GM19395 (cell line): ENCODE data around the gene NCOA7.
"Not testable (repeated sequence)": the region's sequence is repeated elsewhere in the genome, so short reads cannot be mapped to it uniquely, and the experiment has no call there.

Source experiments
- ATAC-seq: cut with Tn5 transposase; IDR thresholded peaks from one replicate; pipeline ENCODE4 v1.9.1; 2021; ENCODE audit warnings: mild to moderate bottlenecking, moderate library complexity; ENCODE audit not compliant: unreplicated experiment

NCOA7 gene

DNA sequence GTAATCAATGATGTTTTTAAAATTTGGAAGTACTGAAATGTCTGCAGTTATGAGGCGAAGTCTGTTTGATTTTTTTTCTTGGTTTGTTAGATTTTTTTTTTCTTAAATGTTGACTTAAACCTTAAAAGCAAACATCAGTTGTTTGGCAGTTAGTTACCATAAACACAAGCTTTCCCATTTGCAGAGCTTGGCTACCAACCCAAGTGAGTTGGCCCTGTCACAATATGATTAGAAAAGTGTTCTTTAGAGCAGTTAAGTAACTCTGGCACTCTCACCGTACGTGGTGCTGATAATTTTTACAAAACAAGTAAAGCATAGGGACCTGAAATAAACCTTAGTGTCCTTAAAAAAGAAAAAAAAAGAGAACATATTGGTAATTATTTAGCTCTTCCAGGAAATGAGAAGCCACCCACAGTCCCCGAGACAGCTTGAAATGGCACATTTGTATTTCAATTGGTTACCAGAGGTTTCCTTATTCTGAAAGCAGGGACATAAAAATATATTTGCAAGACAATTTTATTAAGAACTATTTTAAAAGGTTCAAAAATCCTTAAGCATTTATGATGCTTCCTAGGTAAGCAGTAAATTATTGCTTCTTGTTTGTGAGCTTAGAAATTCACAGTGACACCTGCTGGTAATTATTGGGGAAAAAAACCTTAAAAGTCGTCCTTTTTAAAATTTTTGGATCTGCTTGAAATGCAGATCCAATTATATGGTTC, 37.4 kb upstream of the NCOA7 start:
- no peak for ATAC-seq

- no peak for ATAC-seq
Measured at GRCh38 chr6:125753937-125754259, 36.9 kb upstream of the NCOA7 start.

- ATAC-seq = no peak
Measured at GRCh38 chr6:125754566-125754965, 36.2 kb upstream of the NCOA7 start.

- no peak for ATAC-seq
Measured at GRCh38 chr6:125759184-125759902, 31.4 kb upstream of the NCOA7 start.

DNA sequence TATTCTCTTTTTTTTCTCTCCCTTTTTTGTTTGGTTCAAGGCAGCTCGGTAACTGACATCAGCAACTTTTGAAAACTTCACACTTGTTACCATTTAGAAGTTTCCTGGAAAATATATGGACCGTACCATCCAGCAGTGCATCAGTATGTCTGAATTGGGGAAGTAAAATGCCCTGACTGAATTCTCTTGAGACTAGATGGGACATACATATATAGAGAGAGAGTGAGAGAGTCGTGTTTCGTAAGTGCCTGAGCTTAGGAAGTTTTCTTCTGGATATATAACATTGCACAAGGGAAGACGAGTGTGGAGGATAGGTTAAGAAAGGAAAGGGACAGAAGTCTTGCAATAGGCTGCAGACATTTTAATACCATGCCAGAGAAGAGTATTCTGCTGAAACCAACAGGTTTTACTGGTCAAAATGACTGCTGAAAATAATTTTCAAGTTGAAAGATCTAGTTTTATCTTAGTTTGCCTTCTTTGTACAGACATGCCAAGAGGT, 30.8 kb upstream of the NCOA7 start:
- no peak for ATAC-seq

- ATAC-seq = no peak
Measured at GRCh38 chr6:125764121-125764671, 26.6 kb upstream of the NCOA7 start.

GRCh38 chr6:125765944-125766343, 24.8 kb upstream of the NCOA7 start:
- ATAC-seq = no peak

- ATAC-seq = no peak
Measured at GRCh38 chr6:125766641-125767040, 24.1 kb upstream of the NCOA7 start.

GRCh38 chr6:125769147-125769783, 21.5 kb upstream of the NCOA7 start:
- no peak for ATAC-seq

- no peak for ATAC-seq
Measured at GRCh38 chr6:125773387-125774341, 17.1 kb upstream of the NCOA7 start.

DNA sequence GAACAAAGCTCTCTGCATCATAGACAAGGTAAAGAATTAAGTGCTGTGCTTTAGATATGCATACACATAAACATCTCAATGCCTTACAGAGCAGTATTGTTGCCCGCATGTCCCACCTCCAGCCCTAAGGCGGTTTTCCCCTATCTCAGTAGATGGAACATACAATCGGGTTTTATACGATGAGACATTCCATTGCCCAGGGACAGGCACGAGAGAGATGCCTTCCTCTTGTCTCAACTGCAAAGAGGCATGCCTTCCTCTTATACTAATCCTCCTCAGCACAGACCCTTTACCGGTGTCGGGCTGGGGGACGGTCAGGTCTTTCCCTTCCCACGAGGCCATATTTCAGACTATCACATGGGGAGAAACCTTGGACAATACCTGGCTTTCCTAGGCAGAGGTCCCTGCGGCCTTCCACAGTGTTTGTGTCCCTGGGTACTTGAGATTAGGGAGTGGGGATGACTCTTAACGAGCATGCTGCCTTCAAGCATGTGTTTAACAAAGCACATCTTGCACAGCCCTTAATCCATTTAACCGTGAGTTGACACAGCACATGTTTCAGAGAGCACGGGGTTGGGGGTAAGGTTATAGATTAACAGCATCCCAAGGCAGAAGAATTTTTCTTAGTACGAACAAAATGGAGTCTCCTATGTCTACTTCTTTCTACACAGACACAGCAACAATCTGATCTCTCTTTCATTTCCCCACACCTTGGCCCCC, 14.5 kb upstream of the NCOA7 start:
- not testable (repeated sequence) for ATAC-seq

DNA sequence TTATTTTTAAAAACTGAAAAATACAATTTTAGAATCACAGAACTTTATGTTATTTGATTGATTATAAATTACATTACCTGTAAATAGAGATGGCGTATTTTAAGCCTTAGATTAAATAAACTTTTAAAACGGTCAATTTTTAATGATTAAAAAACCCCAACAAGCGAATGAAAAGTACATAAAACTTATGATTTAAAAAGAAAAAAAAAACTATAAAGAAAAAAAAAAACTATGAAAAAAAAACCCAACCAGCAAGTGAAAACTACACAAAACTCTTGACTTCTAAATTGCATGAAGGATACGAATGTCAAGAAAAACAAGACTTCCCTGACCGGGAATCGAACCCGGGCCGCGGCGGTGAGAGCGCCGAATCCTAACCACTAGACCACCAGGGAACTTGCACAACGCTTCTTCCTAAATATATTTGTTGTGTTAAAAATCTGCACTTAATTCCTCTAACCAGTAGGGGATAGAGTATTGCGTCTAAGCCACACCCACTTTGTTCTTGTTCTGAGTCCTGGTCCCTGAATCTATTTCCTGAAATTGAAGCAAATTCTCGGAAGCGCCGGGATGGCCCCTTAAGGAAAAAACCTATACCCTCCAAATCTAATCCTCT, 10.7 kb upstream of the NCOA7 start:
- peak; percentile 85 for ATAC-seq

DNA sequence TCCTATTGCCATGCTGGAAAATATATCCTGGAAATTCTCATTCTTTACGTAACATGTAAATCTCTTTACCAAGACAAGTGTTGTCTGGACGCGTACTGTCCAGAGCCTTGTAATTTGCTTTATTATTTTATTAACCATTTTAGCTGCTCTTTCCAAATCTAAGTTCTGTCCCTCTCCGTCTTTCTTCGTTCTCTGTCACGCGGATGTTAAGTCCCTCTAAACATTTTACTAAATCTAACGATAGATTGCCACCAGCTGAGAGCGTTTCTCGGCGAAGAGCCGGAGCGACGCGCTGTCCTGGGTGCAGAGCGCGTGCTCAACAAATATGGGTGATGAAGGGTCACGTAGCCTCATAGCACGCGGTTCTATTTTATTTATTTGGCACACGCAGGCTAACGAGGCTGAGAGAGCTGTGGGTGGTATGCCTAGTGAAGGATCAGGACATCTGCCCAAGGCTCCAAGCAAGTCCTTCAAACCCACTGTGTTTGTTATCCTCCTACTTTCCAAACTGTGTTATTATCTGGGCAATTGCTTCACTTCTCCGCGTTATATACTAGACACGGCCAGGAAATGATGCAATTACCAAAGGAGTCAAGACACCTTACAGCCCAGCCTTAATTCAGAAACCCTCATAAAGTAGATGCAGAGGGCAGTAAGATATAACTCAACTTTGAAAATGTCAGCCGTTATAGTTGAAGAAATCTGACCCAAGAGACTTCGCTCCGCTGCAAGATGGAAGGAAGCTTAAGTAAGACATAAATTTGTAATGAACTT, 10.0 kb upstream of the NCOA7 start:
- peak; percentile 84 for ATAC-seq

- peak; percentile 50 for ATAC-seq
Measured at GRCh38 chr6:125781314-125781868, 9.4 kb upstream of the NCOA7 start.

DNA sequence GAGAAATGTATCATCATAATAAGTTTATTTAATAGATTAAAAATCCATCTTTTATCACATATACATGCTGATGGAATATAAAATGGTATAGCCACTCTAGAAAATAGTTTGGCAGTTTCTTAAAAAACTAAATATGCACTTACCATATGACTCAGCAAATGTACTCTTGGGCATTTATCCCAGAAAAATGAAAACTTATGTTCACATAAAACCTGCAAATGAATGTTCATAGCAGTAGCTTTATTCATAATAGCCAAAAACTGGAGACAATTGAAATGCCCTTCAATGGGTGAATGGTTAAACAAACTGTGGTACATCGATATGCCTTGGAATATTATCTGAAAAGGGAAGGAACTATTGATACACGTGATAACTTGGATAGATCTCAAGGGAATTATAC, 6.4 kb upstream of the NCOA7 start:
- no peak for ATAC-seq

DNA sequence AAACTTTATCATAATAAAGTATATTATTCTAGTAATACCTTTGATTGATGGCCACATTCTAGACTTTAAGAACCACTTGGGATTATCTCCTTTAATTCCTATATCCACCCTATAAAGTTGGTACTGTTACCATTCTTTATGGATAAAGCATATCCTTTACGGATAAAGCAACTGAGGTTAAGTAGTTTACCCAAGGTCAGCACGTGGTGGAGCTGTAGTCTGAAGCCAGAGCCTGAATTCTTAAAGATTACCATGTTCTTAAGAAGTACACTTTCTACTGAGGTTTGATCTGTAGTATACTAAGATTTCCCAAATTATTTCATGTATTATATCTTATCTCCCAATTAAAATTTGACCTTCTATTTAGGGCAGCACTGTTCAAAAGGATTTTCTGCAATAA, 3.0 kb upstream of the NCOA7 start:
- ATAC-seq = no peak

DNA sequence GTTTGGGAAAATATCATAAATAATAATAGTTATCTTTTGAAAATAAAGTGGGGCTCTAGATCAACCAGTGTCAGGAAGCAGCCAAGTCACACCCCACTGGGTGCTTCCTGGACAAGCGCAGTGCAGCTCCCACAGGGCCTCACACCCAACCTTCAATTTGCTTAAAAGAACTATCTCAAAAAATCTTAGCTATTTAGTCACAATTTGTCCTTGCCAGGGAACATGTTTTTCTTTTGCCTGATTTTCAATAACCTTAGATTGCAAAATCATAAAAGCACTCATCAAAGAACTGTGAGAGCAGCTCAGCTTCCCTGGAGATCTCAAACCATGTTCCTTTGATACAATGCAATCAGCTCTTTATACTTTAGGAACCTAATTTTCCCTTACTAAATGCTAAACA, 1.6 kb upstream of the NCOA7 start:
- no peak for ATAC-seq

DNA sequence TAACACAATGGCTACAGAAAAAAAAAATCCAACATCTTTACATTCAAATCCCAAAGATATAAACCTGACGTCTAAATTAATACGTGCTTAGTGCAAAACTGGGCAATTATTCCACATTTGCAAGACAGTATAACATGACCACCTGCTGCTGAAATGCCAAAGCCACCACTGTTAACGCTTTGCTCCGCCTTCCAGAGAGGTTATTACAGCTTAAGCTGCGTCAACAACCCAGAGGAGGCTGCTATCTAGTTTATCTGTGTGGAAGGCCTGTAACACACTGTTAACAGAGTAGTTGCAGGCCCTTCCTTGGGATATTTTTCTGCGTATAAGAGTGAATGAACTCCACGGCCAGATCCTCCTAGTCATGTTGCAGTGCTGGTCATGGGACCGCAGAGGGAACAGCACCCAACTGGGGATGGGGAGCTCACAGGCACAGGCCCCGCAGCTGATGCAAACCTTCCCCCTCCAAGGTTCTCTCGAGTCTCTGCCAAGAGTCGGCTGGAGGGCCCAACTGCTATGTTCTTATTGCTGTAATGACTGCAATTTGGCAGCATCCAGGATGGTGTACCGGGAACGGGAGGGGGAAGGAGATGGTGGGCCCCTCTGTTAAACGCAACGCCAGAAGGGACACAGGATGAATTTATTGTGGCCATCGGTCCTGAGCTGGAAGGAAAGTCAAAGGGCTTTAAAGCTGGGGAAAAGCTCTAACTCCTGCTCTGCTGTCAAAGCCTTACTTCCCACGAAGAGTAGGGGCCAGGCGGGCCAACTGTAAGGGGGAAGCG, 993 bp upstream of the NCOA7 start:
- peak; percentile 35 for ATAC-seq
